ENCODE results near the gene LAIR1.

Gene LAIR1

DNA sequence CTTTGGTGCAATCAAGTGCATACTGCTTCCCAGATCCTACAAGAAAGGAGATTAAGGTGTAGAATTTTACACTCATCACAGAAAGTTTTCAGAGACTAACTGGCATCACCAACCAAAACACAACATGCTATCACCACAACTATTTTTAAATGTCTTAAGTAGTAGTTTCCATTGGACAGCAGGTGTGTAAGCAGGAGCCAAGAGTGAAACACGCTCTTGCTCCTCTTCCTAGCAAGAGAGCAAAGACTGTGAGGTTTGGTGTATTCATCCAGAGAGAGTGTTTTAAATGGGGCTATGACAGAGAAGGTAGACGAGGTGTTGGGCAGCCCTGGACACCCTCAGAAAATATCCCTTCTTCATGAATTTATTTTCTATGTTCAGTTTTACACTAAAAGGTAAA, 13.3 kb downstream of the LAIR1 start:
- DNase-seq, result no peak
- Mint-ChIP-seq H3K27ac (no peak overlapping the region), H3K4me3 (no peak overlapping the region), H3K4me1 (peaks cover 7% of the 10 kb centered on the region), H3K27me3 (peaks cover 46% of the 10 kb centered on the region), H3K36me3 (peaks cover 18% of the 10 kb centered on the region), H3K9me3 (no peaks in the 10 kb centered on the region)
- CTCF ChIA-PET, result no interaction called here

DNA sequence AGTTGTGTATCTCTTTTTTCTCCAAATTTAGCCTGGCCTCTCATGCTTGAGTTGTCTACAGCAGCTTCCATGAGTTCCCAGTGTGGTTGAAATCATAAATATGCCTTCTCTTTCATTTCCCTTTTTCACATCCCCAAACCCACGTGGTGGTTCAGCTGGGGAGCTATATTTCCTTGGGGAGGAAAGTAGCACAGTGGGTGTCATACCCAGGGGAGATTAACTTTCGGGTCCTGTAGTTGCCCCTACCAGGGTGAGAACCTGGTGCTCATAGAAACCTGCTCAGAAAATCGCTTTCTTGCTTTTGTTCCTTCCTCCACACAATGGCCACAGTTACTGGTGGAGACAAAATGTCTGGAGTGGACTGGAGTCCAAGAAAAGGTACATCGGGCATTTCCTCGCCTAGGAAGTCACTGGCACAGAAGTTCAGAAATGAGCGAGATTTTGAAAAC, 18.8 kb downstream of the LAIR1 start:
- CTCF ChIA-PET, result interaction anchor here (0.9 to 1.2 kb wide), 2 partner anchors 19 to 80 kb away, joined by 3 read pairs; no protein-coding TSS in a partner anchor
- Mint-ChIP-seq H3K4me1 (peaks cover 4% of the 10 kb centered on the region), H3K27me3 (peaks cover 60% of the 10 kb centered on the region), H3K4me3 (no peak overlapping the region), H3K27ac (no peak overlapping the region), H3K9me3 (no peaks in the 10 kb centered on the region), H3K36me3 (no peaks in the 10 kb centered on the region)
- DNase-seq, result no peak

GRCh38 chr19:54343868-54344267, 20.9 kb downstream of the LAIR1 start:
- CTCF ChIA-PET, result no interaction called here
- no peak overlapping the region for H3K27ac Mint-ChIP-seq
- peaks cover 67% of the 10 kb centered on the region for H3K27me3 Mint-ChIP-seq
- no peak for DNase-seq
- no peak overlapping the region for H3K4me3 Mint-ChIP-seq
- H3K9me3 Mint-ChIP-seq, result no peaks in the 10 kb centered on the region
- peaks cover 4% of the 10 kb centered on the region for H3K4me1 Mint-ChIP-seq
- H3K36me3 Mint-ChIP-seq, result no peaks in the 10 kb centered on the region

DNA sequence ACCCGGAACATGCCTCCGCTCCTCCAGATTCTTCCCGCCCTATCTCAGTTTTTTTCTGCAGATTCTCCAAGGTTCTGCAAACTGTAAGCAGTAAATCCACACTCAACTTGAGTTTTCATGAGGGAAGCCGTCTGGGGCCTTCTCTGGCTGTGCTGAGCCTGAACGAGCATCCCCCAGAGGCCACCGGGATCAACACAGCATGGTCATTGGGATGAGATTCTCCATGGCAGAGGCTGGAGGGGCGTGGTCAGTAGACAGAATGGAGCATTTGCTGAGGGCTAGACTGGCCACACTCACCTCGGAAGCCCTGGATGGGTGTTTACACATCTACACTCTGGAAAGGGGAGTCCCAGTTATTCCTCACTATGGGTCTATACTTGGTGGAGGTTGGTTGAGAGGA, 23.4 kb downstream of the LAIR1 start:
- Mint-ChIP-seq H3K27ac (no peak overlapping the region), H3K27me3 (peaks cover 59% of the 10 kb centered on the region), H3K4me1 (no peaks in the 10 kb centered on the region), H3K36me3 (no peaks in the 10 kb centered on the region), H3K9me3 (no peaks in the 10 kb centered on the region), H3K4me3 (no peak overlapping the region)
- CTCF ChIA-PET, result interaction anchor here (0.9 kb wide), 1 partner anchor 49 kb away, joined by 3 read pairs; no protein-coding TSS in a partner anchor
- DNase-seq, result no peak

- Mint-ChIP-seq H3K27ac (no peak overlapping the region), H3K4me3 (no peak overlapping the region), H3K27me3 (peaks cover 52% of the 10 kb centered on the region), H3K4me1 (no peaks in the 10 kb centered on the region), H3K36me3 (no peaks in the 10 kb centered on the region), H3K9me3 (no peaks in the 10 kb centered on the region)
- no peak for DNase-seq
- CTCF ChIA-PET, result interaction anchor here (0.8 kb wide), 1 partner anchor 52 kb away, joined by 3 read pairs; no protein-coding TSS in a partner anchor
Observed at GRCh38 chr19:54339646-54340358, 24.9 kb downstream of the LAIR1 start.

- no peak overlapping the region for H3K4me3 Mint-ChIP-seq
- DNase-seq, result no peak
- no peaks in the 10 kb centered on the region for H3K9me3 Mint-ChIP-seq
- no peak overlapping the region for H3K27ac Mint-ChIP-seq
- CTCF ChIA-PET, result no interaction called here
- H3K4me1 Mint-ChIP-seq, result no peaks in the 10 kb centered on the region
- H3K27me3 Mint-ChIP-seq, result peaks cover 53% of the 10 kb centered on the region
- H3K36me3 Mint-ChIP-seq, result no peaks in the 10 kb centered on the region
Observed at GRCh38 chr19:54338521-54338920, 26.2 kb downstream of the LAIR1 start.

DNA sequence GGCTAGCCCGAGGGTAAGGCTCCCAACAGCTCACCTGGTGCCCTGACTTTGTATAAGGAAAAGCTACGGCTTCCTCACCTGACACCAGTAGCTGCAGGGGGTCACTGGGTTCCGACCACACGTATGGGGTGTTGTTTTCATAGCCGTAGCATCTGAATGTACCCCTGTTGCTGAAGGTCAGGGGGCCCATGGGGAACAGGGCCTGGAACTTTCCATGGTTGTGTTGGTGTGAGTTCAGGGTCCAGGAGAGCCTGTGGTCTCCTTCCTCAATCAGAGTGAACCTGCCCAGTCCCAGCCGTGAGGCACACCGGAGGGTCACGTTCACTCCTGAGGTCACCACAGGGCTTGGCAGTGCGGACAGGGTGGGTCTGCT, 26.9 kb downstream of the LAIR1 start:
- H3K36me3 Mint-ChIP-seq, result no peaks in the 10 kb centered on the region
- no peaks in the 10 kb centered on the region for H3K4me1 Mint-ChIP-seq
- CTCF ChIA-PET, result no interaction called here
- no peaks in the 10 kb centered on the region for H3K9me3 Mint-ChIP-seq
- H3K27me3 Mint-ChIP-seq, result peaks cover 56% of the 10 kb centered on the region
- H3K27ac Mint-ChIP-seq, result no peak overlapping the region
- H3K4me3 Mint-ChIP-seq, result no peak overlapping the region
- no peak for DNase-seq

DNA sequence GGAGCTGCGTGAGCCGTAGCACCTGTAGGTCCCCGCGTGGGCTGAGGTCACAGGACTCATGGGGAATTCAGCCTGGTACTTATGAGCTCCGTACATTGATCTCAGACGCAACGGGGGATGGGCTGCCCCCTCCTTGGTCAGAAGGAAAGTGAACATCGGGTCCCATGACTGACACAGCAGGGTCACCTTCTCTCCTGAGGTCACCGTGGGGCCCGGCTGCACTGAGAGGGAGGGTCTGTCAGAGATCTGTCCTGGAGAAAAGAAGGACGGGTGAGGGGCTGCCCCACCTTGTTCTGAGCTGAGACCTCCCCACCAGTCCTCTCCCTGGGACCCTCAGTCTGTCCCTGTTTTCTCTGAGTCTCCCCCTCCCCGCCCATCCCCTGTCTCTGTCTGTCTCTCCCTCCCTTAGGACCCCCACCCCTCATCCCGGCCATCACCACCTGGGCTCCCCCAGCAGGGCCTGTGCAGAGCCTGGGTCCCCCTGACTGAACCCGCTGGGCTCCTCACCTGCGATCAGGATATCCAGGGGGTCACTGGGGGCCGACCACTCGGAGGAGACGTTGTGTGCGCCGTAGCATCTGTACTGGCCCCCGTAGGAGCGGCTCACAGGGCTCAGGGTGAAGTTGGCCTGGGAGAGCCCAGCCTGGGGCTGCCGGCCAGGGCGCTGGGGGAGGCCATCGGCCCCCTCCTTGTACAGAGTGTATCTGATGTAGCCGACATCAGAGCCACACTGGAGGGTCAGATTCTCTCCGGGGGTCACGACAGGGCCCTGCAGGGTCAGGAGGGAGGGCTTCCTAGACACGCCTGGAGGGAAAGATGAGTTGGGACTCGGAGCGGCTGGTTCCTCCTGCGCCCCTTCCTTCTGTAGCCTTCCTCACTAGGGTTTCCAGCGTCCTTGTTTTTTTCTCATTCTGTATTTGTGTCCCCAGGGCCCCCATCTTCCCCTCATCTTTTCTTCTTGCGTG, 27.6 kb downstream of the LAIR1 start:
- H3K4me1 Mint-ChIP-seq, result no peaks in the 10 kb centered on the region
- no peaks in the 10 kb centered on the region for H3K9me3 Mint-ChIP-seq
- peaks cover 61% of the 10 kb centered on the region for H3K27me3 Mint-ChIP-seq
- CTCF ChIA-PET, result interaction anchor here (0.6 kb wide), 1 partner anchor 15 kb away, joined by 3 read pairs; no protein-coding TSS in a partner anchor
- no peak overlapping the region for H3K4me3 Mint-ChIP-seq
- H3K27ac Mint-ChIP-seq, result no peak overlapping the region
- no peaks in the 10 kb centered on the region for H3K36me3 Mint-ChIP-seq
- DNase-seq, result no peak

DNA sequence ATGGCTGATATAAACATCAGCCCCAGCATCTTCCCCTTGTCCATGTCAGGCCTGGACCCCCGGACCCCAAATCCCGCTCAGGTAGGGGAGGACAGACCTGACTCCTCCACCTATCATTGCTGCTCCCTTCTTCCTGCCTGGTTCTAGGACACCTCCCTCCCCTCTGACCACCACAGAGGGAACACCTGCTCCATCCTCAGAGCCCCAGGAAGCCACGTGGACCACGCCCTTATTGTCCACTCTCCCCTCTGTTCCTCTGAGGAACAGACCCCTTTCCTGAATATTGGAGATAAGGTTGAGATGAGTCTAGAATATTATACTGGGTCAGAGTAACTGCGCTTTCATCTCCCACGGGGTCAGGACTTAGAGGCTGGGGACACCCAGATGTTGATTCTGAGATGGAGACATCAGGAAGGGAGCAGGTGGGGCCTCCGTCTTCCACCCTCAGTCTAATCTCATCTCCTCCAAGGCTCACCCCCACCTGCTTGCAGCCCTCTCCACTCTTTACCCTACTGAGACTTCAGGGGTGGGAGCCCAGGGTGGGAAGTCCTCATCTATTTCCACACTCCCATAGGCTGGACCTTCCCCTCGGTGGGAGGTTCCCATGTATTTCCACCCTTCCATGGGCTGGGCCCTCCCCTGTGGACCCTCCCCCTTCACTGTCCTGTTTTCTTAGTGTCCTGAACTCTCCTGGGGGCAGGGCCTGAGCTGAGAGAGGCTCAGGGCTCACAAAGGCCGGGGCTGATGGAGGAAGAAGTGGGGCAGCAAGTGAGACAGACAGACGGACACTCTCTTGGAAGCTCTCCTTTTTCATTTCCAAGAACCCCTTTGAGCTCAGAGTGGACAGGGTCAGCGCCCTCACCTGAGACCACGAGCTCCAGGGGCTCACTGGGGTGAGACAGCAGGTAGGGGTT, 28.5 kb downstream of the LAIR1 start:
- Mint-ChIP-seq H3K4me3 (no peak overlapping the region), H3K36me3 (no peaks in the 10 kb centered on the region), H3K27ac (no peak overlapping the region), H3K27me3 (peaks cover 56% of the 10 kb centered on the region), H3K4me1 (no peaks in the 10 kb centered on the region), H3K9me3 (no peaks in the 10 kb centered on the region)
- CTCF ChIA-PET, result interaction anchor here (0.6 kb wide), 1 partner anchor 16 kb away, joined by 3 read pairs; no protein-coding TSS in a partner anchor
- no peak for DNase-seq

DNA sequence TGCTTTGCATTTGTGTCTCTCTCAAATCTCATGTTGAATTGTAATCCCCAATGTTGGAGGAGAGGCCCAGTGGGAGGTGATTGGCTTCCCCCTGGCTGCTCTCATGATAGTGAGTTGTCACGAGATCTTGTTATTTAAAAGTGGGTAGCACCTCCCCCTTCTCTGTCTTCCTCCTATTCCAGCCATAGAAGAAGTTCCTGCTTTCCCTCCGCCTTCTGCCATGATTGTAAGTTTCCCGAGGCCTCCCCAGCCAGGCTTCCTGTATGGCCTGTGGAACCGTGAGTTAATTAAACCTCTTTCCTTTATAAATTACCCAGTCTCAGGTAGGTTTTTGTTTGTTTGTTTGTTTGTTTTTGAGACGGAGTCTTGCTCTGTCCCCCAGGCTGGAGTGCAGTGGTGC, 29.6 kb downstream of the LAIR1 start:
- peaks cover 52% of the 10 kb centered on the region for H3K27me3 Mint-ChIP-seq
- no peak overlapping the region for H3K4me3 Mint-ChIP-seq
- no peak overlapping the region for H3K27ac Mint-ChIP-seq
- CTCF ChIA-PET, result no interaction called here
- no peaks in the 10 kb centered on the region for H3K9me3 Mint-ChIP-seq
- no peaks in the 10 kb centered on the region for H3K4me1 Mint-ChIP-seq
- no peaks in the 10 kb centered on the region for H3K36me3 Mint-ChIP-seq
- no peak for DNase-seq

DNA sequence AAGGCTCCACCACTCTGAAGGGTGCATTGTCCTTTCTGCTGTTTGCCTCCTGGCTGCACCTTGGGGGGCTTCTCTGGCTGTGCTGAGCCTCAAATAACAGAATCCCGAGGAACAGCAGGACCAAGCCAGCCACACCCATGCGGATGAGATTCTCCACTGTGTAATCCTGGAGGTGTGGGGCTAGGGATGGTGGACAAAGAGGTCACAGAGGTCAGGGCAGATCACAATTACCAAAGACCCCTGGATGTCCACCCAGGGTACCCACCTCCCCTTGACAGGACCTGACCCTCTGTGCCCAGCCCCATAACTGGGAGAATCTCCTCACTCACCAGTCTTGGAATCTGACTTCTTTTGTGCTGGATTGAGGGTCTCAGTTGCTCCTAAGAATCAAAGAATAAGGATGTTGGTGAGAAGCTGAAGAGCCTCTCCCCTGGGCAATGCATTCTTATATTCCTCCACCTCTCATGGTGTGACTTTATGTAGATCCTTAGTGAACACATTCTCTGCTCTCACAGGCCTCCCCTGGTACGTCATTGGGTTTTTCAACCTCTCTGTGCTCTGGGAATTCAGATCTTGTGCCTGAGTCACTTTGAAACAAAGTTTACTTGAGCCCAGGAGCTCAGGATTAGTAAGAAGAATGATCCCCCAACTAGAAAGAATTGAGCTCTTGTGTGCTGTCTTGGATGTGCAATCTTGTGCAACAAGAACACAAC, 31.0 kb downstream of the LAIR1 start:
- H3K4me3 Mint-ChIP-seq, result no peak overlapping the region
- no peaks in the 10 kb centered on the region for H3K9me3 Mint-ChIP-seq
- no peaks in the 10 kb centered on the region for H3K4me1 Mint-ChIP-seq
- H3K27me3 Mint-ChIP-seq, result peaks cover 51% of the 10 kb centered on the region
- no peaks in the 10 kb centered on the region for H3K36me3 Mint-ChIP-seq
- no peak for DNase-seq
- CTCF ChIA-PET, result interaction anchor here (0.8 kb wide), 1 partner anchor 8 kb away, joined by 3 read pairs; no protein-coding TSS in a partner anchor
- no peak overlapping the region for H3K27ac Mint-ChIP-seq

DNA sequence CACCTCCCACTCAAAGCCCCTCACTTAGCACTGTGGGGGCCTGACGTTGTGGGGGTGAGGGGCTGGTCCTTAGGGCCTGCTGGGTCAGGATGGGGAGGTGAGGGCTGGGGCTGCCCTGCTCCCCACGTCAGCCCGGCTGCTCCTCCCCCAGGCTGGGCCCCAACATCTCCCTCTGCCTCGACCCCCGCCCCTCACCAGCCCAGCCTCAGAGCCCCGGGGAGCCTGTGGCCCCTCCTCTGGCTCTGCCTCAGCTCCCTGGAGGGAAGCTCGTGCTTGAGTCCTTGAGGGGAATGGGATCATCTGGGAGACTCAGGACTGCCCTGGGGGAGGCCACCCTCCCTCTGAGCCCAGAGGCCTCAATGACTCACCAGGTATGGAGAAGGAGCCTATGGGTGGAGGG, 32.6 kb downstream of the LAIR1 start:
- no peak for DNase-seq
- CTCF ChIA-PET, result interaction anchor here (1.3 kb wide), 1 partner anchor 56 kb away, joined by 4 read pairs; no protein-coding TSS in a partner anchor
- H3K36me3 Mint-ChIP-seq, result peaks cover 1% of the 10 kb centered on the region
- no peak overlapping the region for H3K4me3 Mint-ChIP-seq
- H3K27me3 Mint-ChIP-seq, result peaks cover 49% of the 10 kb centered on the region
- no peak overlapping the region for H3K27ac Mint-ChIP-seq
- peaks cover 5% of the 10 kb centered on the region for H3K4me1 Mint-ChIP-seq
- peaks cover 2% of the 10 kb centered on the region for H3K9me3 Mint-ChIP-seq

DNA sequence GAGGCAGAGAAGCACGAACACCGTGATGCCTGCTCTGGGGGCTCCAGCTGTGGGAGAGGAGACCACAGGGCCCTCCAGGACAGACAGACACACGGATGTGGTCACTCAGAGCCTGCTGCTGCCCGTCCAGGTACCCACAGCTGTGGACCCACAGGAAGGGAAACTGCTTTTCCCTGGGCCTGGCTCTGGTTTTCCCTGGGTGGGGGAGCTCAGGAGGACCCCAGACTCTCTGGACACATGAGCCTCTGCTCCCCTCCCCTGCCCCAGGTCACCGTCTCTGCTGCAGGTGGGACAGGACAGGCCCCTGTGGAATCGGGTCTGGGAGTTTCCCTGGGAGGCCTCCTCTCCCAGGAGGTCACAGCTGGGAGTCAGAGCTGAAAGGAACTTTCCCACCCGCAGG, 33.1 kb downstream of the LAIR1 start:
- Mint-ChIP-seq H3K4me3 (no peak overlapping the region), H3K36me3 (peaks cover 3% of the 10 kb centered on the region), H3K4me1 (peaks cover 9% of the 10 kb centered on the region), H3K27me3 (peaks cover 46% of the 10 kb centered on the region), H3K9me3 (peaks cover 2% of the 10 kb centered on the region), H3K27ac (no peak overlapping the region)
- DNase-seq, result no peak
- CTCF ChIA-PET, result interaction anchor here (1.3 kb wide), 1 partner anchor 57 kb away, joined by 4 read pairs; no protein-coding TSS in a partner anchor
